HG02588 (cell line): Measurements from ENCODE around the gene RPA3.
"Not testable (repeated sequence)": the region's sequence is repeated elsewhere in the genome, so short reads cannot be mapped to it uniquely, and the experiment has no call there.

Experiments used
- ATAC-seq: cut with Tn5 transposase; IDR thresholded peaks from one replicate; pipeline ENCODE4 v1.9.1; 2021; ENCODE audit warnings: mild to moderate bottlenecking, moderate library complexity; ENCODE audit not compliant: unreplicated experiment

RPA3 gene

GRCh38 chr7:7696458-7697119, 21.8 kb downstream of the RPA3 start:
- no peak for ATAC-seq

- ATAC-seq: no peak
These were observed 23.1 kb downstream of the RPA3 start for GRCh38 chr7:7695111-7695817.

- ATAC-seq: no peak
These were observed 23.9 kb downstream of the RPA3 start for GRCh38 chr7:7694542-7694941.

- ATAC-seq: no peak
These were observed 24.5 kb downstream of the RPA3 start for GRCh38 chr7:7693881-7694280.

GRCh38 chr7:7688956-7689355, 29.5 kb downstream of the RPA3 start:
- no peak for ATAC-seq

- no peak for ATAC-seq
These were observed 30.1 kb downstream of the RPA3 start for GRCh38 chr7:7688310-7688709.

- no peak for ATAC-seq
These were observed 30.6 kb downstream of the RPA3 start for GRCh38 chr7:7687800-7688199.

- no peak for ATAC-seq
These were observed 31.4 kb downstream of the RPA3 start for GRCh38 chr7:7686811-7687508.

- no peak for ATAC-seq
These were observed 35.5 kb downstream of the RPA3 start for GRCh38 chr7:7682861-7683260.

- ATAC-seq: no peak
These were observed 36.5 kb downstream of the RPA3 start for GRCh38 chr7:7681936-7682329.

GRCh38 chr7:7681191-7681935, 37.0 kb downstream of the RPA3 start:
- peak; percentile 70 for ATAC-seq

GRCh38 chr7:7679640-7680039, 38.8 kb downstream of the RPA3 start:
- ATAC-seq: not testable (repeated sequence)

- no peak for ATAC-seq
These were observed 42.7 kb downstream of the RPA3 start for GRCh38 chr7:7675686-7676085.

GRCh38 chr7:7673240-7673550, 45.2 kb downstream of the RPA3 start:
- ATAC-seq: no peak

GRCh38 chr7:7672545-7673239, 45.7 kb downstream of the RPA3 start:
- ATAC-seq: no peak

GRCh38 chr7:7671361-7671760, 47.0 kb downstream of the RPA3 start:
- ATAC-seq: no peak

GRCh38 chr7:7670490-7670889, 47.9 kb downstream of the RPA3 start:
- ATAC-seq: no peak

GRCh38 chr7:7668706-7669105, 49.7 kb downstream of the RPA3 start:
- ATAC-seq: no peak

- ATAC-seq: no peak
These were observed 51.2 kb downstream of the RPA3 start for GRCh38 chr7:7667187-7667586.

- ATAC-seq: no peak
These were observed 53.4 kb downstream of the RPA3 start for GRCh38 chr7:7665031-7665430.

- no peak for ATAC-seq
These were observed 54.1 kb downstream of the RPA3 start for GRCh38 chr7:7664291-7664690.
